ENCODE results near the gene ZNF462. TPM values are rescaled to one million over a fixed set of nuclear protein-coding genes. Genes with fewer than 3 reads are reported as not detected.

ZNF462 gene
- total and polyA plus RNA-seq, 2 of the 4 experiments (the other 2 are of a cell fraction): 6.1 to 18.8 TPM

DNA sequence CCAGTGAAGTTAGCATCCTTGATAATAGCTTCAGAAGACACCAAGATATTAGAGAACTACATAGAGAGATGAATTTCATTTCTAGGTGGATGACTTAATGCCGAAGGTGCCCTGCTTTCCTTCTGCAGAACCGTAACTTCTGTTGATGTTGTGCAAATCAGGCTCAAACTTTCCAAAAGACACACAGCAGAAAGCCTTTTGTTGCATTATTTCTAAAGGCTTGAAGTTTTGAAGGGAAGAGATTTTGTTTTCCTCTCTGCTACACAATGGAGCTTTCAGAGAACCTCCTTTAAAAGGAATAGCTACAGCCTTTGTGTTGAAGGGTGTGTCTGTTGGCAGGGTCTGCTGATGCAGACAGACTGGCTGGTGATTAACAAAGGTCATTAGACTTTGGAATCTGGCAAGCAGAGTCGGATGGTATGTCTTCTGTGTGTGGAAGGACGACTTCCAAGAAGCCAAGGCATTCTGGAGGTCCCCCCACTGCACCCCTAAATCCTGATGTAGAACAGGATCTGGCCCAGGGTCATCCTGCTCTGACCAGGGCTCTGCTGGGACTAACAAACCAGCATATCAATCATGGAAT lies 57.8 kb downstream of the ZNF462 start:
- TF ChIP-seq, protein P1, sequence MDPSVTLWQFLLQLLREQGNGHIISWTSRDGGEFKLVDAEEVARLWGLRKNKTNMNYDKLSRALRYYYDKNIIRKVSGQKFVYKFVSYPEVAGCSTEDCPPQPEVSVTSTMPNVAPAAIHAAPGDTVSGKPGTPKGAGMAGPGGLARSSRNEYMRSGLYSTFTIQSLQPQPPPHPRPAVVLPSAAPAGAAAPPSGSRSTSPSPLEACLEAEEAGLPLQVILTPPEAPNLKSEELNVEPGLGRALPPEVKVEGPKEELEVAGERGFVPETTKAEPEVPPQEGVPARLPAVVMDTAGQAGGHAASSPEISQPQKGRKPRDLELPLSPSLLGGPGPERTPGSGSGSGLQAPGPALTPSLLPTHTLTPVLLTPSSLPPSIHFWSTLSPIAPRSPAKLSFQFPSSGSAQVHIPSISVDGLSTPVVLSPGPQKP (IDR thresholded peaks at IDR 0.05; ENCODE audit: borderline replicate concordance, low read depth, low read length): no peak
- TF ChIP-seq RAD21 (IDR thresholded peaks at IDR 0.05; ENCODE audit: low read length) (no peak), BHLHE40 (IDR thresholded peaks at IDR 0.05; ENCODE audit: low read depth, low read length) (no peak), MAZ (IDR thresholded peaks at IDR 0.05; ENCODE audit: borderline replicate concordance, low read depth, low read length) (no peak), CEBPB (IDR thresholded peaks at IDR 0.05; ENCODE audit: low read depth, low read length) (no peak), SMC3 (IDR thresholded peaks at IDR 0.05; ENCODE audit: low read depth, low read length) (no peak), POLR2A (IDR thresholded peaks at IDR 0.05; ENCODE audit: low read depth, low read length) (no peak)
- peak overlapping the region; percentile 64; the same call in 1 of the 2 replicates for H3K56ac ChIP-seq (ENCODE audit: extremely low read depth, insufficient read depth, low read length)
- peak overlapping the region; percentile 38; the same call in 1 of the 2 replicates for H2AK5ac ChIP-seq (ENCODE audit: low read depth, low read length)
- peak overlapping the region; percentile 79; the same call in 2 of the 3 replicates for H2BK15ac ChIP-seq (ENCODE audit: low read depth, low read length)
- H3K23ac ChIP-seq (ENCODE audit: low read depth, low read length): peak overlapping the region; percentile 75
- H3K36me3 ChIP-seq (ENCODE audit: control insufficient read depth, insufficient read depth, low read length): peaks cover 17% of the 10 kb centered on the region
- ATAC-seq (ENCODE audit: low read depth) (peak; percentile 18), DNase-seq (peak; percentile 21)
- H3K18ac ChIP-seq (ENCODE audit: low read depth, low read length): peak overlapping the region; percentile 87
- ChIA-PET POLR2A (ENCODE audit: unreplicated experiment) (no interaction called here), CTCF (no interaction called here)
- peak overlapping the region; percentile 88 for H4K91ac ChIP-seq (ENCODE audit: insufficient read depth, low read depth, low read length)
- peak overlapping the region; percentile 89 for H2BK120ac ChIP-seq (ENCODE audit: low read depth, low read length)
- peak overlapping the region; percentile 61 to 87 for H4K8ac ChIP-seq (ENCODE audit: low read depth in 2 of 2, low read length in 2 of 2)
- peak overlapping the region; percentile 75 for H2BK20ac ChIP-seq (ENCODE audit: low read depth, low read length)
- peak overlapping the region; percentile 91 for H3K4ac ChIP-seq (ENCODE audit: low read depth, low read length)
- in situ Hi-C loops (cut with MboI; ENCODE audit: low sequenced_read_pairs) (loop anchor here (5.0 kb wide), 1 partner anchor 58 kb away; the partner anchor contains the start of gene ZNF462), dilution Hi-C loops (cut with HindIII; ENCODE audit: low sequenced_read_pairs, unreplicated experiment) (no loop called here), intact Hi-C loops (cut with micrococcal nuclease) (loop anchor here (1.0 kb wide), 1 partner anchor 57 kb away; the partner anchor contains the start of gene ZNF462)
- H2AK9ac ChIP-seq (replicated peaks; ENCODE audit: low read depth, low read length, poor library complexity): peak overlapping the region; percentile 0
- no peaks in the 10 kb centered on the region; the same call in 1 of the 2 replicates for H3K9me1 ChIP-seq (ENCODE audit: insufficient read depth, low read length)
- H3K4me1 ChIP-seq (ENCODE audit: control insufficient read depth, insufficient read depth, low read length): peaks cover 18% of the 10 kb centered on the region
- H3K27ac ChIP-seq (ENCODE audit: insufficient read depth, low read length): peak overlapping the region; percentile 83
- peak overlapping the region; percentile 28 for H3K4me2 ChIP-seq (ENCODE audit: low read depth, low read length)
- WGBS, 2 experiments (ENCODE audit: extremely low coverage in 2 of 2, insufficient read length in 1 of 2): no CpG with 5 or more reads among the region's 4 CpGs
- no peak overlapping the region for H2AFZ ChIP-seq (replicated peaks; ENCODE audit: low read length, poor library complexity)
- no peaks in the 10 kb centered on the region for H3K9me3 ChIP-seq (ENCODE audit: control insufficient read depth, insufficient read depth, low read length)
- peaks cover 7 to 32% of the 10 kb centered on the region in 2 experiments; a peak in 3 of 4 replicates for H3K79me1 ChIP-seq (ENCODE audit: low read depth in 1 of 2, low read length in 2 of 2)
- no peaks in the 10 kb centered on the region for H3K27me3 ChIP-seq (ENCODE audit: control insufficient read depth, insufficient read depth, low read length)
- peak overlapping the region; percentile 85 for H4K5ac ChIP-seq (ENCODE audit: low read depth, low read length)
- H3K9ac ChIP-seq (ENCODE audit: low read depth, low read length): peak overlapping the region; percentile 37
- H3K4me3 ChIP-seq (ENCODE audit: insufficient read depth, low read depth, low read length): no peak overlapping the region
- peak overlapping the region; percentile 85 for H2BK5ac ChIP-seq (ENCODE audit: low read depth, low read length, poor library complexity, severe bottlenecking)
- no TSS peak for BruUV-seq (replicated peaks)
- no peaks in the 10 kb centered on the region; the same call in 1 of the 2 replicates for H4K20me1 ChIP-seq (ENCODE audit: insufficient read depth, low read length)
- peak overlapping the region; percentile 71 for H3K14ac ChIP-seq (replicated peaks; ENCODE audit: low read depth, low read length)
